CD4-positive, alpha-beta T cell (primary cell): ENCODE data around the gene JARID2. TPM values are rescaled to one million over a fixed set of nuclear protein-coding genes. Genes with fewer than 3 reads are reported as not detected.

Source experiments
- ATAC-seq: fragments of 200-7000 bp; cut with Tn5 transposase; one replicate; pipeline ENCODE4 v1.10.0; 2022; ENCODE audit warnings: mild to moderate bottlenecking; ENCODE audit not compliant: poor library complexity
- CTCF ChIA-PET: fragments of 350-600 bp; sonication (Branson Sonifier 250); formaldehyde crosslinking; loops from one replicate; lab custom pipeline; 2021; ENCODE audit warnings: antibody characterized with exemption, inconsistent platforms; lab: Charles Lee
- POLR2A ChIA-PET: fragments of 350-600 bp; sonication (Branson Sonifier 250); formaldehyde crosslinking; loops from one replicate; lab custom pipeline; 2021; ENCODE audit warnings: antibody characterized with exemption, inconsistent platforms; lab: Charles Lee
- DNase-seq, 14 experiments: peaks; one replicate each; pipeline ENCODE4 v3.0.0-alpha.2; 2013 to 2020; ENCODE audit warnings: mixed read lengths in 2 of 14
- H3K27ac ChIP-seq, 2 donors: one replicate each; pipeline versions ENCODE4 v1.5.1 to v1.7.0; 2013; ENCODE audit warnings: low read length in 2 of 2, low read depth in 1 of 2, mild to moderate bottlenecking in 1 of 2
- H3K27me3 ChIP-seq, 2 experiments: 1 replicate in 1 of 2; 2 replicates in 1 of 2; pipeline versions ENCODE4 v1.6.1 to v1.7.0; 2013; ENCODE audit warnings: low read length in 2 of 2, control low read depth in 1 of 2, mild to moderate bottlenecking in 1 of 2, moderate library complexity in 1 of 2; ENCODE audit not compliant: insufficient read depth in 2 of 2, control insufficient read depth in 1 of 2
- H3K36me3 ChIP-seq: one replicate; pipeline ENCODE4 v1.6.1; 2013; ENCODE audit warnings: low read length, control low read depth; ENCODE audit not compliant: insufficient read depth
- H3K4me1 ChIP-seq: one replicate; pipeline ENCODE4 v1.6.1; 2013; ENCODE audit warnings: low read length, control low read depth; ENCODE audit not compliant: insufficient read depth
- H3K4me3 ChIP-seq: one replicate; pipeline ENCODE4 v1.5.1; 2013; ENCODE audit warnings: mild to moderate bottlenecking, low read length, moderate library complexity
- H3K9me3 ChIP-seq, 2 experiments: 1 replicate in 1 of 2; 2 replicates in 1 of 2; pipeline versions ENCODE4 v1.6.1 to v1.7.0; 2013; ENCODE audit warnings: low read length in 2 of 2, mild to moderate bottlenecking in 2 of 2, control low read depth in 1 of 2, moderate library complexity in 1 of 2; ENCODE audit not compliant: control insufficient read depth in 1 of 2, insufficient read depth in 1 of 2
- H3K27ac Mint-ChIP-seq: one replicate; pipeline ENCODE4 v1.8.0; 2020; ENCODE audit warnings: mixed read lengths
- H3K27me3 Mint-ChIP-seq: one replicate; pipeline ENCODE4 v1.8.0; 2021; ENCODE audit warnings: mixed read lengths
- H3K36me3 Mint-ChIP-seq: one replicate; pipeline ENCODE4 v1.8.0; 2021; ENCODE audit warnings: low read depth, mixed read lengths
- H3K4me1 Mint-ChIP-seq: one replicate; pipeline ENCODE4 v1.8.0; 2021; ENCODE audit warnings: low read depth, mixed read lengths
- H3K4me3 Mint-ChIP-seq: one replicate; pipeline ENCODE4 v1.8.0; 2020; ENCODE audit warnings: mild to moderate bottlenecking, mixed read lengths
- H3K9me3 Mint-ChIP-seq: one replicate; pipeline ENCODE4 v1.8.0; 2020; ENCODE audit warnings: mixed read lengths
- CTCF ChIP-seq: fragments of 200-600 bp; IDR thresholded peaks from one replicate; pipeline ENCODE4 v1.8.0; 2022; ENCODE audit warnings: antibody characterized with exemption, mild to moderate bottlenecking
- intact Hi-C, 2 experiments: fragments of 100-400 bp; cut with DNase I in 1 of 2; cut with micrococcal nuclease in 1 of 2; formaldehyde crosslinking; loops; one replicate each; pipeline versions ENCODE4 v1.15.1 to v1.9.0; 2023 to 2025; cut with DNase I, micrococcal nuclease
- total RNA-seq, 174 experiments: library from RNA in 2 of 174; stranded (reverse) in 2 of 174; gene quantifications; one replicate each; pipeline ENCODE4 v1.2.3 and lab custom pipeline; 2021 to 2026

The JARID2 gene
- total RNA-seq, 2 experiments from 2014 or later = 32.0 to 33.0 TPM

- no peaks in the 10 kb centered on the region for H3K9me3 Mint-ChIP-seq
- ChIA-PET POLR2A (interaction anchor here (0.6 to 2.0 kb wide), 28 partner anchors 11 to 973 kb away, joined by 3 to 18 read pairs (median 4); no protein-coding TSS in a partner anchor), CTCF (interaction anchor here (1.2 kb wide), 1 partner anchor 79 kb away, joined by 5 read pairs; no protein-coding TSS in a partner anchor)
- DNase-seq = peak; percentile 90 to 100 (median 96)
- no peak for TF ChIP-seq CTCF
- H3K4me1 ChIP-seq = peaks cover 48% of the 10 kb centered on the region
- peaks cover 54% of the 10 kb centered on the region for H3K4me1 Mint-ChIP-seq
- peaks cover 4% of the 10 kb centered on the region for H3K27me3 Mint-ChIP-seq
- peak overlapping the region; percentile 61 for H3K4me3 ChIP-seq
- H3K9me3 ChIP-seq = no peaks in the 10 kb centered on the region
- intact Hi-C loops = loop anchor here (2.0 to 10.0 kb wide), 11 partner anchors 18 to 1131 kb away; partner anchors contain the start of genes CD83 (in 1 of the 2) and DTNBP1 (in 1 of the 2)
- peak overlapping the region; percentile 95 for H3K4me3 Mint-ChIP-seq
- H3K27ac ChIP-seq = peak overlapping the region; percentile 88 to 94
- H3K27me3 ChIP-seq = no peaks in the 10 kb centered on the region
- peak overlapping the region; percentile 96 for H3K27ac Mint-ChIP-seq
- peaks cover 38% of the 10 kb centered on the region for H3K36me3 Mint-ChIP-seq
- ATAC-seq = peak; percentile 51
- H3K36me3 ChIP-seq = no peaks in the 10 kb centered on the region
Observed at GRCh38 chr6:15248451-15249370, 2.8 kb downstream of the JARID2 start.

GRCh38 chr6:15249371-15250019 lies 3.6 kb downstream of the JARID2 start:
- Histone ChIP-seq H3K4me3 (peak overlapping the region; percentile 61), H3K36me3 (no peaks in the 10 kb centered on the region), H3K4me1 (peaks cover 49% of the 10 kb centered on the region), H3K27ac (peak overlapping the region; percentile 88 to 94), H3K9me3 (no peaks in the 10 kb centered on the region), H3K27me3 (no peaks in the 10 kb centered on the region)
- intact Hi-C loops = loop anchor here (2.0 to 10.0 kb wide), 11 partner anchors 17 to 1132 kb away; partner anchors contain the start of genes CD83 (in 1 of the 2) and DTNBP1 (in 1 of the 2)
- DNase-seq (no peak), ATAC-seq (no peak)
- Mint-ChIP-seq H3K27ac (peak overlapping the region; percentile 96), H3K27me3 (peaks cover 4% of the 10 kb centered on the region), H3K36me3 (peaks cover 38% of the 10 kb centered on the region), H3K4me3 (peak overlapping the region; percentile 95), H3K9me3 (no peaks in the 10 kb centered on the region), H3K4me1 (peaks cover 62% of the 10 kb centered on the region)
- no peak for TF ChIP-seq CTCF
- ChIA-PET CTCF (interaction anchor here (1.2 kb wide), 1 partner anchor 78 kb away, joined by 5 read pairs; no protein-coding TSS in a partner anchor), POLR2A (interaction anchor here (0.6 to 2.0 kb wide), 27 partner anchors 10 to 974 kb away, joined by 3 to 18 read pairs (median 3); no protein-coding TSS in a partner anchor)
